GM19023 (cell line): ENCODE measurements around the gene ACOT8.
"Not testable (repeated sequence)": the region's sequence is repeated elsewhere in the genome, so short reads cannot be mapped to it uniquely, and the experiment has no call there.

Experiments
- ATAC-seq: cut with Tn5 transposase; IDR thresholded peaks from one replicate; pipeline ENCODE4 v1.9.1; 2021; ENCODE audit warnings: mild to moderate bottlenecking, moderate library complexity; ENCODE audit not compliant: unreplicated experiment

ACOT8 gene

DNA sequence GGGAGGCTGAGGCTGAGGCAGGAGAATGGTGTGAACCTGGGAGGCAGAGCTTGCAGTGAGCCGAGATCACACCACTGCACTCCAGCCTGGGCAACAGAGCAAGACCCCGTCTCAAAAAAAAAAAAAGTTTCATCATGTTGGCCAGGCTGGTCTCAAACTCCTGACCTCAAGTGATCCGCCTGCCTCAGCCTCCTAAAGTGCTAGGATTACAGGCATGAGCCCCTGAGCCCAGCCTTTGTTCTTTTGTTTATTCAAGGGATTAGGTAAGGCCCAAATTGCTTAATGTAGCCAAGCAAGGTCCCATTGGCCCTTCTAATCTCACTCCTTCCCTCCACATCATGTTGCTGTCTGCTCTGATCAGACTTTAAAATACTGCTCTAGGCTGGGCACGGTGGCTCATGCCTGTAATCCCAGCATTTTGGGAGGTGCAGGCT is 27.5 kb downstream of the ACOT8 start:
- ATAC-seq, result not testable (repeated sequence)

DNA sequence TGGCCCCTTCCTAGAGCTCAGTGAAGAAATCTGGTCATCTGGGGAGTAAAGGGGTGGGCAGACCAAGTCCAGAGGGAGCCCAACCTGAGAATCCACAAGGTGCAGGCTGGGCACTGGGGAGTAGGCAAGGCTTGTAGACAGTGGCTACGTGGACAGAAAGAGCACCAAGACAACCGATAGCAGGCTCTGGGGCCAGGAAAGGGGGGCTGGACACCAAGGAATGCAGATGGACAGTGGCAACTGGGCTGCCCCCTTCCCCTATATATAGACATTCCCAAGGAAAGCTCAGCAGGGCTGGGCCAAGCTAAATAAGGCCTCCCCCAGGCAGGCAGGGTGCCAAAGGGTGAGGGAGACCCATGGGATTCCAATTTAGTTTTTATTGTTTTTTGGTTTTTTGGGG is 28.6 kb downstream of the ACOT8 start:
- ATAC-seq, result no peak

DNA sequence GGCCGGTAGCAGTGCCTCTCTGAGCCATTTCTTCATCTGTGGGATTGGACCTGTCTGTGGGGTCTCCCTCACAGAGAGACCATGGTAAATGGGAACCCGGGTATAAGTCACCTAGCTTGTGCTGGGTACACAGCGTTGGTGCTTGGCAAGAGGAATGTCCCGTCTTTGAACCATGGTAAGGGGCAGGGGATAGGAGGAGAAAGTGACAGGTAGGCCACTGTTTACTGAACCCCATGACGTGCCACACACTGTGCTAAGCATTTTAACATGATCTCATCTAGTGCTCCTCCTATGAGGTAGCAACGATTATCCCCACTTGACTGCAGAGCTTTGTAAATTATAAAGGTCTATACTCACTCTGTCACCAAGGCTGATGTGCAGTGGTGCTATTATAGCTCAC is 29.5 kb downstream of the ACOT8 start:
- no peak for ATAC-seq

DNA sequence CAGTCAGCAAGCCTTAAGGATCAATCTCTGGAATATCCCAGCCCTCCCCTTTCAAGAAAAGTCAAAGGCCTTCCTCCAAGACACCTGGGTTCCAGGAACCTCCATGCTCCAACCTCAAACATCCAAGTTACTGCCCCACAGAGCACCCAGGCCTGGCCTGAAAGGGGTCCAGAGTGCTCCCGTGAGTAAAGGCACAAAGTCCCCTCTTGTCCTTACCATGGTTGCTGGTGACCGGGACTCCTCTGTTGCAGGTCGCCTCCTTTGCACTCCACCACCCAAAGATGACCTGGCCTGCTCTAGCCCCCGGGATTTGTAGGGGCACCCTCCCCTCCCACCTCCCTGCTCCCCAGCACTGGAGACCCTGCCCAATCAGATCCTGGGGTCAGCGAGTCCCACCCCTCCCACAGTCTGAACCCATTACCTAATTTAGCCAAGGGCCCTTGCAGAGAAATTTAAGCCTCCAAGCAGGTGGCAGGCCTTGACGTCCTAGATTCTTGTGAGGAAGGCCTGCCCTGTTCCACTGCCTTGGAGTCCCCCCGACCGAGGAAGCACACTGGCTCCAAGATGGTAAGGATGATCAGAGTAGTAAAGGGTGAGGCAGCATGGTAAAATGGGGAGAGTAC is 30.1 kb downstream of the ACOT8 start, which contains the start of gene TNNC2:
Gene TNNC2 (minus strand): TSS at position 283 of the 623 bp plus-strand sequence. CDS start 64 bp downstream, at position 219.
- ATAC-seq, result no peak

DNA sequence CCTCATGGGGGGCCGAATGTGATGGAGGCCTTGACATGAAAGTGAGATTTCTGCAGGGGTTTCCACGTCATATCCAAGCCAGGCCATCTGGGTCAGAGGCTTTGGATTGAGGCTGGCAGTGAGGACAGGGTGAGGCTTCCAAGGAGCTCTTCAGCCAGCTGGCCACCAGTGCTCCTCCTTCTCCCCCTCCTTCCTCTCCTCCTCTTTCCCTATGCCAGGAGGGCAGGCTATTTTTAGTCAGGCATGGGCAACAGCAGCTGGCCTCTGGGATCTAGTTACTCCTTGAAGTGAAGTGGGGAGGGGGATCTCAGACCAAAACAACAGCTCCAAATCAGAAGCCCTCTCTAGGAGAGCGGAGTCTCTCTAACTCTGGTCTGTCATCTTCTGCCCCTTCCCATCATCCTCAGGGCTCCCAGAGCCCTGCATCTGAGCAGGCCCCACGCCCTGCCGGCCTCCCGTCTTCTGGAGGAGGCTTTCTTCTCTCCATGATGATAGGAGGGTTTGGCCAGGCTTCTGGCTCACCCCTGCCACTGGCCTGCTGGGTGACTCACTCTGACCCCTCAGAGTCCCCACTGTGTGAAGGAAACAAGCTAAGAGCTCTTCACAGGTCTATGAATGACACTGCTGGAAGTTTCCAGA is 30.7 kb downstream of the ACOT8 start:
- ATAC-seq, result no peak

DNA sequence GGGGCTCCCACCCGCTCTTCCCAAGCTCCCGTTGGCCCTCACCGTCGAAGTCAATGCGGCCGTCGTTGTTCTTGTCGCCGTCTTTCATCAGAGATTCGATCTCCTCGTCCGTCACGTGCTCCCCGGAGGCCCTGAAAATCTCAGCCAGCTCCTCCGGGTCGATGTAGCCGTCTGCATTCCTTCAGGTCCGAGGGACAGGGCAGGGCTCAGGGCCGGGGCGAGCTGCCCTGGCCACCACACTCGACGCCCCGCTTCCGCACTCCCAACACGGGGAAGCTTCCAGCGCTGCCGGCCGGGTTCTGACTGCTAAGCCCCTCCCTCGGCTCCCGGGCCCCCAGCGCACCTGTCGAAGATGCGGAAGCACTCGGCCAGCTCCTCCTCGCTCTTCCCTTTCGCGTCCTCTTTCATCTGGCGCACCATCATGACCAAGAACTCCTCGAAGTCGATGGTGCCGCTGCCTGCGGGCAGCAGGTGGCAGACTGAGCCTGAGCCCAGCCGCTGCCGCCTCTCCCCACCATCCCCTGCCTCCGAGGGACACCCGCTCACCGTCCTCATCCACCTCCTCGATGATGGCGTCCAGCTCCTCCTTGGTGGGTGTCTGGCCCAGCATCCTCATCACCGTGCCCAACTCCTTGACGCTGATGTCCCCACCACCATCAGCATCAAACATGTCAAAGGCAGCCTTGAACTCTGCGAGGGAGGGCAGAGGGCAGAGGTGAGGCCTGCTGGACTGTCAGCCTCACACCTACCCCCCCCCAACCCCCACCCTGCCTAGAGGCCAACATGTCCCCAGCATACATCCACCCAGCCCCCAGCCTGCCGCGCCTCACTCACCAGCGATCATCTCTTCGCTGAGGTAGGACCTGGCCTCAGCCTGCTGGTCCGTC is 33.0 kb downstream of the ACOT8 start:
- no peak for ATAC-seq

DNA sequence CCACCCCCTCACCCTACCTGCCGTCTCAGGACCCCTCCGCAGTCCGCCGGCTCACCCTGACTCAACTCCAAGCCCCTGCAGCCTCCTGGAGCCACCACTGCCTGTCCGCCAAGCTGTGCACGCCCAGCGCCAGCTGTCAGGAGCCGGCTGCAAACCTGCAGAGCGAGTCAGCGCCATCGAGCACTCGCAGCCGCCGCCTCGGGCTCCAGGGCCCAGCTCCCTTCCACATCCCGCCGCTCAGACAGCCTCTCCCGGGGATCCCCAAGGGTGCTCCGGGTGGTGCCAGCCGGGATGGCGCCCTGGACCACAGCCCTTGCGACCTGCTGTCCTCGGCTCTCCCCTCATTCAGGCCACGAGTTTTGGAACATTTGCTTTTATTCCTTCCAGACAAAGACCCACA is 34.3 kb downstream of the ACOT8 start:
- ATAC-seq, result no peak

DNA sequence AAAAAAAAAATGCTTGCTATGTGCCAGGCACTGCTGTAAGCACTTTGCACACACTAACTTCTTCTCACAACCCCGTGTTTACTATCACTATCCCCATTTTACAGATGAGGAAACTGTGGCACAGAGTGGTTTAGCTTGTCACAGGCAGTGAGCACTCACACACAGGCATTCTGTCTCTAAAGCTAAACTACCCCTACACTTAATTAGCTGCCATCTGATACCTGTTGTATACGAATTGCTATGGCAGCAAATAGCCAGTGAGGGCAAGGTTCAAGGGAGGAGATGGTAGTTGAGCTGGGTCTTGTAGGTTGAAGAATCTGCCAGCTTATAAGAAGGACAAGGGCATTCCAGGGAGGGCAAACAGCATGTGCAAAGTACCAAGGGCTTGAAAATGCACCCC is 35.2 kb downstream of the ACOT8 start:
- ATAC-seq, result no peak

DNA sequence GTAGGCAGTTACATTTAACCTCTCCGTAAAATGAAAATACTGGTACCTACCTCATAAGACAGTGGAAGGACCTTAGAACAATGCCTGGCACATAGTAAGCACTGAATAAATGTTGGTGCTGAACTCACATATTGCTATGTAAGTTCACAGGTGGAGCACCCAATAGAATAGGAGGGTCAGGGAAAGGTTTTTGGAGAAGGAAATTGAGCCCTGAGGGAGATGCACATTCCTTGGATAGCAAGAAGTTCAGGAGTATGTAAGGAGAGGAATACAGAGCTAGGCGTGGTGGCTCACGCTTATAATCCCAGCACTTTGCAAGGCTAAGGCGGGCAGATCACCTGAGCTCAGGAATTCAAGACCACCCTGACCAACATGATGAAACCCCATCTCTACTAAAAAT is 37.7 kb downstream of the ACOT8 start:
- ATAC-seq, result no peak

DNA sequence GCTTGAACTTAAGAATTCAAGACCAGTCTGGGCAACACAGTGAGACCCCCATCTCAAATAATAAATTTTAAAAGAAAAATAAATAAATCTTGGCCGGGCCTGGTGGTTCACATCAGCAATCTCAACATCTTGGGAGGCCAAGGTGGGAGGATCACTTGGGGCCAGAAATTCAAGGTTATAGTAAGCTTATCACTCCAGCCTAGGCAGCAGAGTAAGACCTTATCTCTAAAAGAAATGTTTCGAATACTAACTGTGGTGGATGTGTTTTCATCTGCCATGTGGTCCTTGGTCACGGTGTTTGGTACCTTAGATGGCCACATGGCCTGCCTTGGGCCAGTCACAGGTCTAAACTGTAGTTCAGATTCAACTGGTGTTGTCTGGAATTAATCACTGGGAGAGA is 39.0 kb downstream of the ACOT8 start:
- ATAC-seq, result no peak

DNA sequence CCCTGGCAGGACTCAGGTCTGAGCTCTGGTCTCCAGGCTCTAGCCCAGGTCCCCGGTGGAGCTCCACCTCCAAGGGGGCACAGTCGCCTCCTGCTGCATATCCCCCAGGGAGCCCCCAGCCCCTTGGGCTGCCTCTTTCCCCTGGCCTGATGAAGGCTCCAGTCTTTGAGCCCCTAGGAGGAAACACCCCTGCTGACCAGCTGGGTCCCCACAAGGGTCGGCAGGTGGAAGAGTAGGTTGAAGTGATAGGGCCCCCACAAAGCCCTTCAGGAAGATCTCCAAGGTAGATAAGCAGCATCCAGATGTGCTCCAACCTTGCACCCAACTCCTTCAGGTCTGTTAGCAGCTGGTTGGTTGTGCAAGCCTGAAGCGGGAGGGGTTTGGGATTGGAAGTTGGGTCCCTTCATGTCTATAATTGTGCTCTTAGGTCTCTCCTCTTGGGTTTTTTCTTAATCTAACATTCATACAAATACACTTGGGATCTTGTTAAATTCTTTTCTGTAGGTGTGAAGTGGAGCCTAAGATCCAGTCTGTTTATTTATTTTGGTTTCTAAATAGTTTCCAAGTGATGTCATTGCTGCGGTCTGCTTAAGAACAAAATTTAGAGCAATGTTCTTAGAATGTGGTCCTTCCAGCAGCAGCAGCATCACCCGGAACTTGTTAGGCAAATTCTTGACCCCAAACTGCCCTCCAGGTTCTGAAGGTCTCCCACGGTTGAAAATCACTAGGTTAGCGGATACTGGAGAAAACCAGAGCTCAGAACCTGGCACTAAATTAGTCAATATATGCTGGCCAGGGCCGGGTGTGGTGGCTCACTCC is 39.6 kb downstream of the ACOT8 start:
- ATAC-seq, result no peak

DNA sequence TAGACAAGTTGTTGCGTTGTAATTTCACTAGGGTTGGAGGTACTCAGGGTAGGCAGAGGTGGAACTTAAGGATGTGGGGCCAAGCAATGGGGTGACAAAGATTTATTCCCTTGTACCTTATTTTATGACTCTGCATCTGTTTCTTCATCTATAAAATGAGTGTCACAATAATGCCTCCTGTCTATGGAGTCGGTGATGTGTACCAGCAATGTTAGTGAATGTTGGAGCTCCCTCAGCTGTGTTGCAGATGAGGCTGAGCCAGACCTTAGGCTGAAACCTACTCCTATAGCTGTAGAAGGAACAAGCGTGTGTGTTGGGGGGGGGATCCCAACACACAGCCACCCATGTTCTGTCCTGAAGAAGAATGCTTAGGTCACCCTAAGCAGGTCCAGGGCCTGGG is 40.2 kb downstream of the ACOT8 start:
- no peak for ATAC-seq

DNA sequence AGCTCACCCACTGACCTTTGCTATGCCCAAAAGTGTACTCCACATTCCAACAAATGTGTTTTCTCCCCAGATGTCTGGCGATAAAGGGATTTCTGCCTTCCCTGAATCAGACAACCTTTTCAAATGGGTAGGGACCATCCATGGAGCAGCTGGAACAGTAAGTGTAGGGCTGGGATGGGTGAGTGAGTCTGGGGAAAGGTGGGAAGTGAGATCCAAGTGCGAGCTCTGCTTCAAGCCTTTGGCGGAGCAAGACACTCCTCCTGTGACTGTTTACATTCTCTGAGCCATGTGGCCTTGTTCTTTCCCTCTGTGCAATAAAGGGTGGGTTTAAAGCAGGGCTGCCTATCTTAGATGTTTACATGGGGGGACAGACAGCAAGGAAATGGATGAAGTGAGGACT is 42.9 kb downstream of the ACOT8 start:
- ATAC-seq, result no peak

DNA sequence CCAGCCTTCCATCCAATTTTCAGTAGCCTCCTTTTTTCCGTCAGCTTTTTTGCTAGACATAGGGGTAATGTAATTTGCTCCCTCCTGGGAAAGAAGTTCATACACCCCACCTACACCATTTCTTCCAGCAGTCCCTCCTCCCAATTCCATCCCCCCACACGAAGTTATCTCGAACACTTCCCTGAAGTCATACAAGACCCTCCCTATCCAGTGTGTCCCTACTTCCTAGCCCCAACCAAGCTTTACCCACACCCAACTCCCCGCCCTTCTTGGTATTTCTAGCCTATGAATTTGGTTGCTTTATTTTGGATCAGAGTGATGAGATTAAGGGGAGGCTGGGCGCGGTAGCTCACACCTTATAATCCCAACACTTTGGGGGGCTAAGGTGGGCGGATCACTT is 43.7 kb downstream of the ACOT8 start:
- no peak for ATAC-seq

DNA sequence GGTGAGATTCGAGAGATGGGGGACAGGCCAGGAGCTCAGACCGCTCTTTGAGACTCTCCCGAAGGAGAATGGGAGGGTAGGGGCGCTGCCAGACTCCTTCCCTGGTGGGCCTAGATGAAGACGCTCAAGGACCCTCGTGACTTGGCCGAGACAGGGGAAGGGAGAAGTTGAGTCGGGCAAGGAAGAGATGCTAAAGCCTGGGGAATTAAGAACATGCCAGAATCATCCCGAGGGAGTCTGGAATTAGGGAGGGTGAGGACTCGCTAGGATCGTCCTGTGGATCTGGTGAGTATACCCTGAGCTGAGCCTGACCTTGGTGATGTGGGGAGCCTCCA is 44.2 kb downstream of the ACOT8 start:
- ATAC-seq, result no peak

DNA sequence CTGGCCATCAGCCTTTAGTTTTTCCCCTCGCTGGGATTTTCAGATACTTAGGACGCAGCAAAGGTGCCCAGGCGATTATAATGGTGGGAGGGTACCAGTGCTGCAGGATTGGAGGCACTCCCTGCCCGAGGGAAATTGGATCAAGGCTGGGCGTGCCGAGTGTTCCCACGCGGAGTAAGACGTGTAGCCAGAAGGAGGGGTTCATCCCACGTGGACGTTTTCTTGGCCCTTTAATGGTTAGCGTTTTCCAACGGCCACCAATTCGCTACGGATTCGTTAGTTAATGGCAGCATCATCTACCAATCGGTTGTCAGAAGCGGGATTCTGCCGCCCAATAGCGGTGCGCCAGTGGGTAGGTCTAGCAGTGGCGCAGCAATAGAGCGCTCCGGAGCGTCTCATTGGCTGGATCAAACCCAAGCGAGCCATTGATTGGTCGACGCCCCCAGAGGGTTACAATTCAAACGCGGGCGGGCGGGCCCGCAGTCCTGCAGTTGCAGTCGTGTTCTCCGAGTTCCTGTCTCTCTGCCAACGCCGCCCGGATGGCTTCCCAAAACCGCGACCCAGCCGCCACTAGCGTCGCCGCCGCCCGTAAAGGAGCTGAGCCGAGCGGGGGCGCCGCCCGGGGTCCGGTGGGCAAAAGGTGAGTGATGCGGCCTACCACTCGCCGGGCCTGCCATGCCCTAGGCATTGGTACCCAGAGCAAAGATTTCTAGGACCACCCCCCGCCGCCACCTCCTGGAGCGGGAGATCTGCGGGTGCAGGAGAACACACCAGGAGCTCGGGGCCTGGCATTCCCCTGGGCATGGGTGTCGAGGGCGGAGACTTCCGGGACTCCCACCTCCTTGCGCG is 44.8 kb downstream of the ACOT8 start, which contains the start of gene UBE2C:
Gene UBE2C (plus strand): TSS at position 488 of the 849 bp plus-strand sequence. CDS start 52 bp downstream, at position 540.
- peak; percentile 97 for ATAC-seq

DNA sequence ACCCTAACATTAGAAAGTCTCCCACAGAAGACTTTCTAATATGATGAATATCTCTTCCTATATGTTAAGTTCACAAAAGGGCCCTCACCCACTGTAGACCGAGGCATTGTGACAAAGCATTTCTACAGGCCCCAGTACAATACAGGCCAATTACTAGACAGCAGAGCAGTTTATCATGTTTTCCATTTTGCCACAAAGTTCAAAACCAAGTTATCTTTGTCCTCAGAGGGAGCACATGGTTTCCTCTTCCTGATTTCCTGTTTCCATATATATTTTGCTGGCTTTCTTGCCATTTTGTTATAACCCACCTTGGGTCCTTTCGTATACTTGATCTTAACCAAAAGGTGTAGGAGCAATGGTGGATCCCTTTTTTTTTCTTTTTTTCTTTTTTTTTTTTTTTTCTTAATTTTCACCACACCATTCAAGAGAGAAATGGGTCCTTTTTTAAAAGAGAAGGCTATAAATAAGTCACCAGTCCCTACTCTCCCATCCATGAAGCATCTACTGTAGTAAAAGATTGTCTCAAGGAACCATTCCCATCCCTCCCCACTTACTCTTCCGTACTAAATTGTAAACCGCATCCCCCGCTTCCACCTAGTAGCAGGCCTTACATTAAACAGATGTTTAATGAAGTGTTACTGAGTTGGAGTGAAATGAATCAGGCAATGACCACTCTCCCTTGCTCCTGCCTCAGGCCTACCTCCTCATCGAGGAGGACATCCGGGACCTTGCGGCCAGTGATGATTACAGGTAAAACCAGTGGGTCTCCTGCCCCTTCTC is 46.8 kb downstream of the ACOT8 start:
- no peak for ATAC-seq

DNA sequence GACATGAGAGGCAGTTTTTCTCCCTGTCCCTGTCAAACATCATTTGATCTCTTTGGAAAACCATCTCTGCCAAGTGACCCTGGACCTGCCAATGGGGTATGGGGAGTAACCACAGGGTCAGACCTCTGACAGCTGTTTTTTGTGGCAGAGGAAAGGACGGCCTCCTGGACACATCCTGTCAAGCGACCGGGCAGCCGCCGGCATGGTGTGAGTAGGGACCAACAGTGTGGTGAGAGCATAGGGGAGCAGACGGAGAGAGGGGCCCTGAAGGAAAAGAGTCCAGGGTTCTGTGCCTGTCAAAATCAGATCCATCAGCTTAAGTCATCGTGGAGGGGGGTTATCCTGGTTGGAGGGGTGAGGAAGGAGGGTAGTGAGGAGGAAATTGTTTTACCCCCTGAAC is 55.3 kb downstream of the ACOT8 start:
- no peak for ATAC-seq

DNA sequence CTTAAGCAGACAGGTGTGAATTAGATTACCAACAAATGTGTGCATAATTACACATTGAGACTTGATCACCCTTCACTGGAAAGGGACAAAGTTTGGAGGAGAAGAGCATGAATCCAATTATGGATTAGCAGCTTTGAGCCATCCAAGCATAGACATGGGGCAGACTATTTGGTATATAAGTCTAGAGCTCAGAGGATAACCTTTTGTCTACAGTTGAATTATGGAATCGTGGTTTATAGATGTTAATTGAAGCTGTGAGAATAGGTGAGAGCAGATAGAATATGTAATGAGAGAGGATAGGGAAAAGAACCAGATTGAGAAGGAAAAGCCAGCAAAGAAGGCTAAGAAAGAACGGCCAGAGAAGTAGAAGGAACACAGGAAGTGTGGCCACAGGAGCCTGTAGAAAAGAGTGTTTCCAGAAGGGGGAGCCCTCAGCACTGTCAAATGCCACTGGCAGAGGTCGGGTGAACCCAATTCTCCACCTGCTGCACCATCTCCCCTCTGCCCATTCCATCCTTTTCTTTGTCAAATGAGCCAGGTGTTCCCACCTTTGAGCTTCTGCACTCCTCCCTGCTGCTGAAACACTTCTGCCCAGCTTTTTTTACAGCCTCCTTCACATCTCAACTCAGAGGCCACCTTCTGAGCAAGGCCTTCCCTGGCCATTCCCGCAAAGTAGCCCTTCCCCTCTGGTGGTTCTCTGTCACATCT is 58.1 kb downstream of the ACOT8 start:
- no peak for ATAC-seq
